ENCODE measurements around the gene HK1. TPM values are rescaled to one million over a fixed set of nuclear protein-coding genes. Genes with fewer than 3 reads are reported as not detected.

Gene HK1
- total RNA-seq, 1 donor from 2014 or later = 88.8 TPM

GRCh38 chr10:69410487-69410886 lies 132.2 kb downstream of the HK1 start:
- H3K4me1 Mint-ChIP-seq = peaks cover 29% of the 10 kb centered on the region
- no peak for DNase-seq (ENCODE audit: low read depth, low spot score)
- H3K36me3 Mint-ChIP-seq (ENCODE audit: low read depth) = no peaks in the 10 kb centered on the region
- no peaks in the 10 kb centered on the region for H3K9me3 Mint-ChIP-seq
- peaks cover 6% of the 10 kb centered on the region for H3K27me3 Mint-ChIP-seq (ENCODE audit: low read depth)
- H3K27ac Mint-ChIP-seq (ENCODE audit: unreplicated experiment) = no peak overlapping the region
- no peak overlapping the region for H3K4me3 Mint-ChIP-seq
- TF ChIP-seq, protein P1, sequence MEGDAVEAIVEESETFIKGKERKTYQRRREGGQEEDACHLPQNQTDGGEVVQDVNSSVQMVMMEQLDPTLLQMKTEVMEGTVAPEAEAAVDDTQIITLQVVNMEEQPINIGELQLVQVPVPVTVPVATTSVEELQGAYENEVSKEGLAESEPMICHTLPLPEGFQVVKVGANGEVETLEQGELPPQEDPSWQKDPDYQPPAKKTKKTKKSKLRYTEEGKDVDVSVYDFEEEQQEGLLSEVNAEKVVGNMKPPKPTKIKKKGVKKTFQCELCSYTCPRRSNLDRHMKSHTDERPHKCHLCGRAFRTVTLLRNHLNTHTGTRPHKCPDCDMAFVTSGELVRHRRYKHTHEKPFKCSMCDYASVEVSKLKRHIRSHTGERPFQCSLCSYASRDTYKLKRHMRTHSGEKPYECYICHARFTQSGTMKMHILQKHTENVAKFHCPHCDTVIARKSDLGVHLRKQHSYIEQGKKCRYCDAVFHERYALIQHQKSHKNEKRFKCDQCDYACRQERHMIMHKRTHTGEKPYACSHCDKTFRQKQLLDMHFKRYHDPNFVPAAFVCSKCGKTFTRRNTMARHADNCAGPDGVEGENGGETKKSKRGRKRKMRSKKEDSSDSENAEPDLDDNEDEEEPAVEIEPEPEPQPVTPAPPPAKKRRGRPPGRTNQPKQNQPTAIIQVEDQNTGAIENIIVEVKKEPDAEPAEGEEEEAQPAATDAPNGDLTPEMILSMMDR (conservative IDR thresholded peaks at IDR 0.05) = no peak

DNA sequence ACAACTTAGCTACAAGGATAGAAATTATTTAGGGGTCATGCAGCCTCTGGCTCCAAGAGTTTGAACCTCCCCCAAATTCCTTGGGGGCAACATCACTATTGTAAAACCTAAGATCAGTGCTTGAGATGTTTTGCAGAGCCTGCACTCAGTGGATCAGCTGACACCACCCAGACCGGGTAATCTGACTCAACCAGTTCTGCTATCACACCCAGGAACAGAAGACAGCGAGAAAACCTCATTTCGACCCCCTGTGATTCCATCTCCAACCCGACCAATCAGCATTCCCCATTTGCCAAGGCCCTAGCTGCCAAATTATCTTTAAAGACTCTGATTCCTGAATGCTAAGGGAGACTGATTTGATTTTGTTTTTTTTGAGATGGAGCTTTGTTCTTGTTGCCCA lies 133.2 kb downstream of the HK1 start:
- Mint-ChIP-seq H3K27ac (ENCODE audit: unreplicated experiment) (no peak overlapping the region), H3K36me3 (ENCODE audit: low read depth) (no peaks in the 10 kb centered on the region), H3K4me1 (peaks cover 20% of the 10 kb centered on the region), H3K4me3 (no peak overlapping the region), H3K27me3 (ENCODE audit: low read depth) (peaks cover 6% of the 10 kb centered on the region), H3K9me3 (no peaks in the 10 kb centered on the region)
- TF ChIP-seq, protein P1 (conservative IDR thresholded peaks at IDR 0.05) = no peak
- DNase-seq (ENCODE audit: low read depth, low spot score) = no peak

DNA sequence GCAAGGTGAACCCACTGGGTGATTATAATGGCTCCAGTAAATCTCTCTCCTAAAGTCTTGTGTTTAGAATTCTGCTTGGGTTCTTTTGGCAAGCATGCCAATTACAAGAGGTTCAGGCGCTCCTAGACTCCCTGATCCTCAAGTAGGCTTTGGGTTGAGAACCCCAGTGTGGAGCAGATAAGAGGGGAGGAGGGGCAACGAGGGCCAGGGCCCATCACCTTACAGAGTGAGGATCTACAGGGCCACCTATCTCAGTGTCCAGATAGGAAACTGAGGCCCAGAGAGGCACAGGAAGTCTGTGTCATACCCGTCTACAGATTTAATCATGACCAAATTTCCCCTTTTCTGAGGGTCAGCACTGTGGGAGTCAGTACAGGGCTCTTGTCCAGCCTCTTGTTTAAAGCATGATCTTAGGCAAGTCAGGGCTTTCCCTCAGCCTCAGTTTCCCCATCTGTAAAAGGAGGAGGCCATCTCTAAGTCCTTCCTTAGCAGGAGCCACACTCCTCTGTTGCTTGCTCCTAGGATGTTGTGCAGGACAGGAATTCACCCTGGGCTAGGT lies 134.0 kb downstream of the HK1 start:
- Mint-ChIP-seq H3K4me1 (peaks cover 13% of the 10 kb centered on the region), H3K27me3 (ENCODE audit: low read depth) (peaks cover 3% of the 10 kb centered on the region), H3K4me3 (no peak overlapping the region), H3K9me3 (no peaks in the 10 kb centered on the region), H3K36me3 (ENCODE audit: low read depth) (no peaks in the 10 kb centered on the region), H3K27ac (ENCODE audit: unreplicated experiment) (no peak overlapping the region)
- TF ChIP-seq, protein P1 (conservative IDR thresholded peaks at IDR 0.05) = no peak
- DNase-seq (ENCODE audit: low read depth, low spot score) = no peak

DNA sequence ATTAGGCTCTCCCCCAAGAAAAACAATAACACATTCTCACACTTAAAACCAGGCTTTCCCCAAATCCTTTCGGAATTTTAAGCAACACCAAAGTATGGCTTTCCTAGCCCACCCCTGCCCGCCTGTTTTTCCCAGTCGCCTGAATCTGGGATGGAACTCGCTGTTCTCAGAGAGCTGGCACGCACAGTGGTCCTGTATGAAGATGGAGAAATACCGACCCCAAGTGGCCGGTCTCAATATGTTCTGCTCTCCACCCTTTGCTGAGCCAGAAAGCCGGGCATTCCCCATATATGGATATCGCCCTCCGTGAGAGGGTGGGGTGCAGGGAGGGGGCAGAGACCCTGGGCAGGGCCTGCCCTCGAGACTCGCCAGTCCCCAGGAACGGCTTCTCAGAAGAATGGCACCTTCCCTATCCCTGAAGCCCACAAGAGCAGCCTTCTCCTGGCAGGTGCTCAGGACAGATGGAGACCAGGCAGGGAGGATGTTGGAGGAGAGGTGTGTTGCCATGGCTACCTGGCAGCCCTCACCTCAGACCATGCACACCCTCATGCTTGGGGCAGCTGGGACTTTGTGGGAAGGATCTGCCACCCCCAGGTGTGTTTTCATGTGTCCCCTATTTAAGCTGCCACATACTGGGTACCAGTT lies 135.0 kb downstream of the HK1 start:
- peaks cover 2% of the 10 kb centered on the region for H3K27me3 Mint-ChIP-seq (ENCODE audit: low read depth)
- no peaks in the 10 kb centered on the region for H3K36me3 Mint-ChIP-seq (ENCODE audit: low read depth)
- TF ChIP-seq, protein P1 (conservative IDR thresholded peaks at IDR 0.05) = peak; percentile 63
- DNase-seq (ENCODE audit: low read depth, low spot score) = peak; percentile 58
- H3K27ac Mint-ChIP-seq (ENCODE audit: unreplicated experiment) = no peak overlapping the region
- peaks cover 12% of the 10 kb centered on the region for H3K4me1 Mint-ChIP-seq
- H3K4me3 Mint-ChIP-seq = no peak overlapping the region
- H3K9me3 Mint-ChIP-seq = no peaks in the 10 kb centered on the region

DNA sequence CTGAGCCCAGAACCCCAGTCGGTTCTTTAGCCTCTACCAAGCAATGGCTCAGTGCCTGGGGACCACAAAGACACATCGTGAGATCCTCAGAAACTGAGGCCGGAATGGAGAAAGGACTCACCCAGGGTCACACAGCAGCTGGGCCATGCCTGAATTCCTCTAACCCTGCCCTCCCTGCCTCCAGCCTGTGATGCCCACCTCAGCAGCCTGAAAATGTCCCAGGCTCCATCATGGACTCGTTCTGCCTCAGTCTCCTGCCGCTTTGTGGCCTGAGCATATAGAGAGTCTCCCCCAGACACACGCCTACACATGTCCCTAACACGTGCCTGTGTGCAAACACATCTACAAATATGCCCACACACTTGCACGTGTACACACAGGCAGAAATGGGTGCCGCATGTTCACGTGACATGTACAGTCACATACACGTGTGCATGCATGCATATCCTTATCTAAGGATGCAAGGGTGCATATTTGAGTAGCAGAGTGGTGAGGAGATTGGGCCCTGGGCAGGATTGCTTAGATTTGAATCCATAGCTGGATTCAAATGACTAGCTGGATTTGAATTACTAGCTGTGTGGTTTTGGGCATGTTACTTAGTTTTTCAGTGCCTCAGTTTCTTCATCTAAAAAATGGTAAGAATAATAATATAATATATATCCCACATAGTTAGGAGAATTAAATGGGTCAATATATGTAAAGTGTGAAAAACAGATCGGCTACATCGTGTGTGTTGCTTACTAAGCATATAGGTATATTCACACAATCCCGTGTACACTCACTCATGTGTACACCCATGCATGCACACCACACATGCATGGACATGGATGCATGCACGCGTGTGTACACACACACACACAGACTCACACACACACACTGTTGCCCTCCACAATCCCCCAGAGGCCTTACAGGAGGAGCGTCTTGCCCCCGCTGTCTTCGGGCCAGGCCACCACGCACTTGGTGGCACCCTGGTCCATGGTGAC lies 136.0 kb downstream of the HK1 start:
- Mint-ChIP-seq H3K36me3 (ENCODE audit: low read depth) (no peaks in the 10 kb centered on the region), H3K4me3 (no peak overlapping the region), H3K9me3 (no peaks in the 10 kb centered on the region), H3K27me3 (ENCODE audit: low read depth) (no peaks in the 10 kb centered on the region), H3K4me1 (peaks cover 10% of the 10 kb centered on the region), H3K27ac (ENCODE audit: unreplicated experiment) (no peak overlapping the region)
- no peak for DNase-seq (ENCODE audit: low read depth, low spot score)
- TF ChIP-seq, protein P1 (conservative IDR thresholded peaks at IDR 0.05) = no peak

Measured in neural crest cell (in vitro differentiated cells).